ENCODE data around the gene SHB. TPM values are rescaled to one million over a fixed set of nuclear protein-coding genes. Genes with fewer than 3 reads are reported as not detected.
A peak's percentile ranks its signal among the peaks of the same experiment; 100 is the strongest.

The SHB gene
- total RNA-seq, 2 donors from 2014 or later: 28.1 to 38.1 TPM

DNA sequence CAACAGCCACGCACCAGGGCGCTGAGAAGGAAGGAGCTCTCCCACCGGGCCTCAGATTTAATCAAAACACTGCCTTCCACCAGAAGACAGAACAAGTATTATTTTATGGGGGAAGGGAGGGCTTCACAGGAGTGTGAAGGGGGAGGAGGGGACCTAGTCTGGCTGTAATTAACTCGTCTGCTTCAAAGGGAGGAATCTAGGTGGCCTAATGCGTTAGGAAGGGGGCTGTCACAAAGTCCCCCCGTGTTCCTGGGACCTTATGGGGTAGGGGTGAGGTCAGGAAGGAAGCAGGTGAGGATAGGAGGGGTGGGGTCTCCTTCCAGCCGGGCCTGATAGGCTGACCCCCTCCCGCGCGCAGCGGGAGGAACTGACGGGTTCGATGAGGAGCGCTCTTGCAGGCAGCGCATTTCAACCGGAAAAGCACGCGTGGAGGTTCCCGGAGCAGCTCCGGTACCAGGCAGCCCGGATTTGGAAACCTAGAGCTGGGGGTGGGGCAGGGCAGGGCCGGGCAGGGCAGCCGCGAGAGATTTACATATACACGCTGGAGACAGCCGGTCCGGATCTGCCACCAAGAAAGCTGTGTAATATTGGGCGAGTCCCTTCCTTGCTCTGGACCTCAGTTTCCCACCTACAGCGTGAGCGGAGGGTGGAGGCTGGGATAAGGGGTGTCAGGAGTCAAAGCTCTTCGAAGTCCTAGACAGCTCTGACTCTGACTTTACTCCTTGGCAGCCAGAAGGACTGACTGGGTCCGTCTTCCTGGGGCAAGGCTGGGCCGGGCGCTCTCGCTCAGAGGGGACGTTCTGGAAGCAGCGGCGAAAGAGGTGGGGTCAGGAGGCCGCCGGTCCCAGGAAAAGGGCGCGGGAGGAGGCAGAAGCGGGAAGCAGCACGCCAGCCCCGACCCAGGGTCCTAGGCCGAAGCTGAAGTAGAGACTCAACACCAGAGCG, 1.8 kb downstream of the SHB start:
- Mint-ChIP-seq H3K27ac (peak overlapping the region; percentile 87), H3K9me3 (no peaks in the 10 kb centered on the region), H3K36me3 (ENCODE audit: low read depth) (peaks cover 12% of the 10 kb centered on the region), H3K27me3 (ENCODE audit: insufficient read depth) (peaks cover 4% of the 10 kb centered on the region), H3K4me1 (peaks cover 63% of the 10 kb centered on the region), H3K4me3 (peak overlapping the region; percentile 89)
- WGBS, 2 experiments (ENCODE audit: insufficient coverage in 1 of 2, insufficient read length in 1 of 2): 0 to 1% methylated on average over 32 to 47 of the region's 47 CpGs
- Histone ChIP-seq H3K4me1 (ENCODE audit: control insufficient read depth, insufficient read depth, low read length) (peaks cover 23% of the 10 kb centered on the region), H3K36me3 (ENCODE audit: control insufficient read depth, insufficient read depth, low read length) (peaks cover 25% of the 10 kb centered on the region), H3K27me3 (ENCODE audit: control insufficient read depth, insufficient read depth, low read length, poor library complexity, severe bottlenecking) (no peaks in the 10 kb centered on the region), H3K9me3 (ENCODE audit: control insufficient read depth, low read length) (no peaks in the 10 kb centered on the region), H3K9ac (ENCODE audit: extremely low read depth, low read length, poor library complexity, severe bottlenecking) (peak overlapping the region; percentile 64), H3K4me3 (ENCODE audit: low read length) (peak overlapping the region; percentile 85), H3K27ac (ENCODE audit: low read depth, low read length) (no peak overlapping the region)
- peak; percentile 78 for DNase-seq
- TF ChIP-seq, protein P1, sequence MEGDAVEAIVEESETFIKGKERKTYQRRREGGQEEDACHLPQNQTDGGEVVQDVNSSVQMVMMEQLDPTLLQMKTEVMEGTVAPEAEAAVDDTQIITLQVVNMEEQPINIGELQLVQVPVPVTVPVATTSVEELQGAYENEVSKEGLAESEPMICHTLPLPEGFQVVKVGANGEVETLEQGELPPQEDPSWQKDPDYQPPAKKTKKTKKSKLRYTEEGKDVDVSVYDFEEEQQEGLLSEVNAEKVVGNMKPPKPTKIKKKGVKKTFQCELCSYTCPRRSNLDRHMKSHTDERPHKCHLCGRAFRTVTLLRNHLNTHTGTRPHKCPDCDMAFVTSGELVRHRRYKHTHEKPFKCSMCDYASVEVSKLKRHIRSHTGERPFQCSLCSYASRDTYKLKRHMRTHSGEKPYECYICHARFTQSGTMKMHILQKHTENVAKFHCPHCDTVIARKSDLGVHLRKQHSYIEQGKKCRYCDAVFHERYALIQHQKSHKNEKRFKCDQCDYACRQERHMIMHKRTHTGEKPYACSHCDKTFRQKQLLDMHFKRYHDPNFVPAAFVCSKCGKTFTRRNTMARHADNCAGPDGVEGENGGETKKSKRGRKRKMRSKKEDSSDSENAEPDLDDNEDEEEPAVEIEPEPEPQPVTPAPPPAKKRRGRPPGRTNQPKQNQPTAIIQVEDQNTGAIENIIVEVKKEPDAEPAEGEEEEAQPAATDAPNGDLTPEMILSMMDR (conservative IDR thresholded peaks at IDR 0.05): peak; percentile 9

- peak overlapping the region; percentile 85 for H3K4me3 ChIP-seq (ENCODE audit: low read length)
- no peak overlapping the region for H3K27ac ChIP-seq (ENCODE audit: low read depth, low read length)
- peaks cover 1% of the 10 kb centered on the region for H3K27me3 Mint-ChIP-seq (ENCODE audit: insufficient read depth)
- H3K27ac Mint-ChIP-seq: peak overlapping the region; percentile 74
- 51 to 73% methylated on average over 3 to 7 of the region's 7 CpGs for WGBS, 2 experiments (ENCODE audit: insufficient coverage in 1 of 2, insufficient read length in 1 of 2)
- DNase-seq: no peak
- no peaks in the 10 kb centered on the region for H3K9me3 ChIP-seq (ENCODE audit: control insufficient read depth, low read length)
- peaks cover 65% of the 10 kb centered on the region for H3K4me1 Mint-ChIP-seq
- H3K4me1 ChIP-seq (ENCODE audit: control insufficient read depth, insufficient read depth, low read length): peaks cover 29% of the 10 kb centered on the region
- no peaks in the 10 kb centered on the region for H3K27me3 ChIP-seq (ENCODE audit: control insufficient read depth, insufficient read depth, low read length, poor library complexity, severe bottlenecking)
- H3K4me3 Mint-ChIP-seq: peak overlapping the region; percentile 89
- peaks cover 31% of the 10 kb centered on the region for H3K36me3 ChIP-seq (ENCODE audit: control insufficient read depth, insufficient read depth, low read length)
- peaks cover 17% of the 10 kb centered on the region for H3K36me3 Mint-ChIP-seq (ENCODE audit: low read depth)
- peak overlapping the region; percentile 64 for H3K9ac ChIP-seq (ENCODE audit: extremely low read depth, low read length, poor library complexity, severe bottlenecking)
- TF ChIP-seq, protein P1 (conservative IDR thresholded peaks at IDR 0.05): peak; percentile 70
- H3K9me3 Mint-ChIP-seq: no peaks in the 10 kb centered on the region
Measured at GRCh38 chr9:38066197-38066913, 2.7 kb downstream of the SHB start.

DNA sequence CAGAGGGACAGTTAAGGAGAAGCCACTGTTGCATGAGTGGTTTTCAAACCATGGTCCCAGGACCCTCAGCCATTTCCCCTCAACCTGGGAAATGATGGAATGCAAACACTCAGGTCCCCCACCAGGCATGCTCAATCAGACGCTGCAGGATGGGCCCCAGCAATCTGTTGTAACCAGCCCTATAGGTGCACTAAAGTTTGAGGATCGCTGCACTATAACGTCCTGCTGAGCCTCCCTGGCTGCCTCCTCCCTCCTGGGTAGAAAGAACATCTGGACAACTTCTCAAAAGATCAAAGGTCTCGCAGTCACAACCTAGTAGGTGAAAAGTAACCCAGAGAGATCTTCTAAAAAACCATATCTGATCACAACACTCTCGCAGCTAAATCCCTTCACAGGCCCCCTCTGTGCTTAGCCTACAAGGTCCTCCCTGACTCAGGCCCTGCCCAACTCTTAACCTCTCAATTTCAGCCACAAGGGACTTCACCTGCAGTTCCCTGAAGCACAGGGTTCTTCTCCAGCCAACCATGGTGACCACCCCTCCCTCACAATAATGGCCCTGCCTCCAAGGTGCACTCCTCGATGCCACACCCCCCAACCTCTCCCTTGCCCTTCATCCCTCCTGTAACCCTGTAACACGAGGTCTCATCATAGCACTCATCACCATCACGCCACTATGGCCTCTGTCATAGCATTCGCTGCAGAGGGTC, 3.5 kb downstream of the SHB start:
- TF ChIP-seq, protein P1 (conservative IDR thresholded peaks at IDR 0.05): no peak
- Histone ChIP-seq H3K36me3 (ENCODE audit: control insufficient read depth, insufficient read depth, low read length) (peaks cover 37% of the 10 kb centered on the region), H3K27ac (ENCODE audit: low read depth, low read length) (no peak overlapping the region), H3K9me3 (ENCODE audit: control insufficient read depth, low read length) (no peaks in the 10 kb centered on the region), H3K4me1 (ENCODE audit: control insufficient read depth, insufficient read depth, low read length) (peaks cover 26% of the 10 kb centered on the region), H3K9ac (ENCODE audit: extremely low read depth, low read length, poor library complexity, severe bottlenecking) (no peak overlapping the region), H3K27me3 (ENCODE audit: control insufficient read depth, insufficient read depth, low read length, poor library complexity, severe bottlenecking) (no peaks in the 10 kb centered on the region), H3K4me3 (ENCODE audit: low read length) (peak overlapping the region; percentile 85)
- peaks cover 19% of the 10 kb centered on the region for H3K36me3 Mint-ChIP-seq (ENCODE audit: low read depth)
- H3K27me3 Mint-ChIP-seq (ENCODE audit: insufficient read depth): peaks cover 1% of the 10 kb centered on the region
- peak; percentile 44 for DNase-seq
- peaks cover 59% of the 10 kb centered on the region for H3K4me1 Mint-ChIP-seq
- WGBS, 2 experiments (ENCODE audit: insufficient coverage in 1 of 2, insufficient read length in 1 of 2): 75 to 76% methylated on average over 6 to 9 of the region's 9 CpGs
- H3K9me3 Mint-ChIP-seq: no peaks in the 10 kb centered on the region
- no peak overlapping the region for H3K27ac Mint-ChIP-seq
- H3K4me3 Mint-ChIP-seq: peak overlapping the region; percentile 89

Data from endodermal cell (in vitro differentiated cells).